Measurements from ENCODE around the gene ZNF385C.

Gene ZNF385C

DNA sequence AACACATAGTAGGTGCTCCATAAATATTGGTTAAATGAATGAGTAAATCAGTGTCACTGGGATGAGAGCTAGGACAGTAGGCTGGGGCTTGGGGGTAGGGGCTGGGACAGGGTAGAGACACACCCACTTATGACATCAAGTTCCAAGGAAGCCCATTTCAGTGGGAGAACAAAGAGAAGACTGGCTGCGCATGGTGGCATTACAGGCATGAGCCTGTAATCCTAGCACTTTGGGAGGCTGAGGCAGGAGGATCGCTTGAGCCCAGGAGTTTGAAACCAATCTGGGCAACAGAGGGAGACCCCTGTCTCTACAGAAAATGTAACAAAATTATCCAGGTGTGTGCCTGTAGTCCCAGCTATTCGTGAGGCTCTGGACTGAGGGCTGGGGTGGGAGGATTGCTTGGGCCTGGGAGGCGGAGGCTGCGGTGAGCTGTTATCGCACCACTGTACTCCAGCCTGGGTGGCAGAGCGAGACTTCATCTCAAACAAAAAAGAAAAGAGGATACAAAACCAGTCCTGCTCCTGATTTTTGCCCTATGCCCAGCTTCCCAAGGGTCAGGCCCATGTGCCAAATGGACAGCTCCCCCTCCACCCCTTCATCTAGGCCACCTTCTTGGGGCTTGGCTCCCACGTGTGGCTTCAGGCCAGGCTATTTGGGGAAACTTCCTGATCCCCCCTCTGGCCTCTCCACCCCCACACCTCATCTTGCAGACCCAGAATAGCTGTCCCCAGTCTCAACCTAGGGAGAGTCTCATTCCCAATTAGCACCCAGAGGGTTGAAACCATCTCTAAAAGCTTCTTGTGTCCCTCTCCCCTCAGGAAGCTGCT, 7.1 kb downstream of the ZNF385C start:
- Histone ChIP-seq H3K27me3 (replicated peaks in 2 of 5; ENCODE audit: control insufficient read depth in 4 of 5, insufficient read depth in 5 of 5, low read length in 4 of 5) (no peaks in the 10 kb centered on the region), H3K4me1 (ENCODE audit: control extremely low read depth in 1 of 4, control insufficient read depth in 4 of 4, insufficient read depth in 4 of 4, low read length in 3 of 4) (peaks cover 0 to 13% (median 6%) of the 10 kb centered on the region in 4 experiments), H3K36me3 (ENCODE audit: control insufficient read depth in 4 of 4, insufficient read depth in 4 of 4, low read length in 3 of 4) (no peaks in the 10 kb centered on the region), H3K27ac (ENCODE audit: insufficient read depth in 1 of 2, low read depth in 1 of 2, low read length in 2 of 2, poor library complexity in 1 of 2, severe bottlenecking in 2 of 2) (no peak overlapping the region), H3K9me3 (ENCODE audit: control extremely low read depth in 1 of 5, control insufficient read depth in 4 of 5, insufficient read depth in 2 of 5, low read depth in 1 of 5, low read length in 4 of 5) (no peaks in the 10 kb centered on the region), H3K4me3 (ENCODE audit: control insufficient read depth in 1 of 7, extremely low read depth in 1 of 7, insufficient read depth in 4 of 7, low read depth in 2 of 7, low read length in 6 of 7) (no peak overlapping the region)
- no peak for DNase-seq
- ChIA-PET CTCF (interaction anchor here (0.8 to 2.0 kb wide), 9 partner anchors 10 to 72 kb away, joined by 3 to 7 read pairs (median 3); partner anchors contain the start of gene NKIRAS2), POLR2A (no interaction called here)
- 100% methylated on average over 3 of the region's 8 CpGs for WGBS (ENCODE audit: insufficient coverage)

DNA sequence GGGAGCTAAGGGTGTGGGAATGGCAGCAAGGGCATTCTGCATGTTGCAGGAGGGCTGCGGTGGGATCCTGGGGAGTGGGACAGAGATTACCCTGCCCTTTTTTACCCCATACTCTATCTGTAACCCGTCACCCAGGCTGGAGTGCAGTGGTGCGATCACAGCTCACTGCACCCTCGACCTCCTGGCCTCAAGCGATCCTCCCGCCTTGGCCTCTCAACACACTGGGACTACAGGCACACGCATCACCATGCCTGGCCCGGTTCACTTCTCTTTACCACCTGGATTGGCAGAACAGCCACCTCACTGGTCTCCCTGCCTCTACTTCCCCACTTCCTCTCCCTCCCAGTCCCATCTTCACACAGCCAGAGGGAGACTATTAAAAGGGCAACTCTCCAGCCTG, 9.5 kb downstream of the ZNF385C start:
- H3K4me1 ChIP-seq (ENCODE audit: control extremely low read depth in 1 of 4, control insufficient read depth in 4 of 4, insufficient read depth in 4 of 4, low read length in 3 of 4): peaks cover 0 to 13% (median 6%) of the 10 kb centered on the region in 4 experiments
- ChIA-PET POLR2A (interaction anchor here (0.8 kb wide), 1 partner anchor 15 kb away, joined by 3 read pairs; no protein-coding TSS in a partner anchor), CTCF (interaction anchor here (1.5 to 1.7 kb wide), 3 partner anchors 16 to 25 kb away, joined by 3 to 4 read pairs (median 3); no protein-coding TSS in a partner anchor)
- no peak overlapping the region for H3K4me3 ChIP-seq (ENCODE audit: control insufficient read depth in 1 of 7, extremely low read depth in 1 of 7, insufficient read depth in 4 of 7, low read depth in 2 of 7, low read length in 6 of 7)
- H3K9me3 ChIP-seq (ENCODE audit: control extremely low read depth in 1 of 5, control insufficient read depth in 4 of 5, insufficient read depth in 2 of 5, low read depth in 1 of 5, low read length in 4 of 5): no peaks in the 10 kb centered on the region
- 98% methylated on average over 8 of the region's 8 CpGs for WGBS (ENCODE audit: insufficient coverage)
- DNase-seq: no peak
- H3K27me3 ChIP-seq (replicated peaks in 2 of 5; ENCODE audit: control insufficient read depth in 4 of 5, insufficient read depth in 5 of 5, low read length in 4 of 5): no peaks in the 10 kb centered on the region
- H3K36me3 ChIP-seq (ENCODE audit: control insufficient read depth in 4 of 4, insufficient read depth in 4 of 4, low read length in 3 of 4): no peaks in the 10 kb centered on the region
- no peak overlapping the region for H3K27ac ChIP-seq (ENCODE audit: insufficient read depth in 1 of 2, low read depth in 1 of 2, low read length in 2 of 2, poor library complexity in 1 of 2, severe bottlenecking in 2 of 2)

DNA sequence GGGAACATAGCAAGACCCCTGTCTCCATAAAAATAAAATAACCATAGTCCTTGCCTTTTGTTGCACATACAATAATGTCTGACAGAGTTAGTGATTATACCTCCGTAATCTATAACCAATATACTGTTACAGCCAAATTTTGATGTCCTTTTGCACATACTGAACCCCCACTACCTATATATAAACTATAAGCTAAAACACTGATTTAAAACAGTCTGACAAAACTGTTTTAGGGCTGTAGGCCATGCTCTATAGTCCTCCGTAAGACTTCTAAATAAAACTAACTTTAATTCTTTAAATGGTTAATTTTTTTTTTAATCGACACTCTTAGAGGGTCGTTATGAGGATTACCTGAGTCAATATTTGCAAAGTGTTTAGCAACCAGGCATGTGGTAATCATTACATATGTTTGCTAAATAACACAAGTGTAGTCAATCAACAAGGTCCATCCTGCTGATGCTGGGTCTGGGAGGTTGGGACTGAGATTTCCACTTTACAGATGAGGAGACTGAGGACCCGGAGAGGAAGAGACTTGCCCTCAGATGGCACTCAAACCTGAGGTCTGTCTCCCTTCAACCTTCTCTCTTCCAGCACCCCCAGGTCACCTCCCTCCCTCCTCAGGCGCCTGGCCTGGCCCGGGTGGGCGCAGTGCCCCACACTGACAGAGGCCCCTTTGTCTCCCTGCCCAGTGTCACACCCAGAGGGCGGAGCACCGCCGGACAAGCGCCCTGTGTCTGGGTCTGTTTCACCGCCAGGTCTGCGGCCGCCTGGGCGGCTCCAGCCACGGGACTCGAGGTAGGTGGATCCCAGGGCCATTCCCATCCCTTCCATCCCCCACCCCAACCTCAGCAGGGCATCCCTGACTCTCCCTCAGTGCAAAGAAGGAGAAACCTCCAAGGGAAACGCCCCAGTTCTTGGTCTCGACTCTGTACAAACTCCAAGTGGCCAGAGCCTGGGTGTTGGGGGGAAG, 10.3 kb downstream of the ZNF385C start:
- ChIA-PET POLR2A (no interaction called here), CTCF (interaction anchor here (1.4 to 1.7 kb wide), 4 partner anchors 12 to 25 kb away, joined by 3 to 4 read pairs (median 4); no protein-coding TSS in a partner anchor)
- Histone ChIP-seq H3K4me1 (ENCODE audit: control extremely low read depth in 1 of 4, control insufficient read depth in 4 of 4, insufficient read depth in 4 of 4, low read length in 3 of 4) (peaks cover 0 to 10% (median 3%) of the 10 kb centered on the region in 4 experiments), H3K27me3 (replicated peaks in 2 of 5; ENCODE audit: control insufficient read depth in 4 of 5, insufficient read depth in 5 of 5, low read length in 4 of 5) (no peaks in the 10 kb centered on the region), H3K4me3 (ENCODE audit: control insufficient read depth in 1 of 7, extremely low read depth in 1 of 7, insufficient read depth in 4 of 7, low read depth in 2 of 7, low read length in 6 of 7) (no peak overlapping the region), H3K27ac (ENCODE audit: insufficient read depth in 1 of 2, low read depth in 1 of 2, low read length in 2 of 2, poor library complexity in 1 of 2, severe bottlenecking in 2 of 2) (no peak overlapping the region), H3K9me3 (ENCODE audit: control extremely low read depth in 1 of 5, control insufficient read depth in 4 of 5, insufficient read depth in 2 of 5, low read depth in 1 of 5, low read length in 4 of 5) (no peaks in the 10 kb centered on the region), H3K36me3 (ENCODE audit: control insufficient read depth in 4 of 4, insufficient read depth in 4 of 4, low read length in 3 of 4) (no peaks in the 10 kb centered on the region)
- no peak for DNase-seq
- WGBS (ENCODE audit: insufficient coverage): 92% methylated on average over 14 of the region's 20 CpGs

DNA sequence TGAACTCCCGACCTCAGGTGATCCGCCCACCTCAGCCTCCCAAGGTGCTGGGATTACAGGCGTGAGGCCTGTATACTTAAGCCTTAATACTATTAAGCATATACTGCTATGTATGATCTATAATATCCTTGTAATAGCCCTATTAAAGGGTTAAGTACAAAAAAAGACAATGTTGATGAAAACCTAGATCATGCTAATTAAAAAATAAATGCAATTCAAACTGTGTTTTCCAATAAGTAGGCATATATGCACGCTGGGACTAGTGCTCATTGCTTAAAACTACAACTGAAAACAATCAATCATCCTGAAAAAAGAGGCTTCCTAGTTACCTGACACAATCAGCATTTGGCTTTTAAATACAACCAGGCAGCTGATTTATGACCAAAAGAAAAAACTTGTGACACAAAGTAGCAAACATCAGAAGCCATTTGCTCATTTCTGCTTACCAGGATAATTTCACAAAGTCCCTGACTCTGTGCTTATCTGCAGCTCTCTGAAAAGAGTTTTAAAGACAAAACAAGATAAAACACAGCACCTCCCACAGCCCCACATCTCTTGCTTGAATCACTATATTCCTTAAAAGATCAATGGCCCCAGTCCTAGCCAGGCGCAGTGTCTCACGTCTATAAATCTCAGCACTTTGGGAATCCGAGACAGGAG, 11.1 kb downstream of the ZNF385C start:
- ChIA-PET POLR2A (no interaction called here), CTCF (interaction anchor here (0.6 to 1.7 kb wide), 4 partner anchors 11 to 19 kb away, joined by 3 to 4 read pairs (median 3); no protein-coding TSS in a partner anchor)
- DNase-seq: no peak

DNA sequence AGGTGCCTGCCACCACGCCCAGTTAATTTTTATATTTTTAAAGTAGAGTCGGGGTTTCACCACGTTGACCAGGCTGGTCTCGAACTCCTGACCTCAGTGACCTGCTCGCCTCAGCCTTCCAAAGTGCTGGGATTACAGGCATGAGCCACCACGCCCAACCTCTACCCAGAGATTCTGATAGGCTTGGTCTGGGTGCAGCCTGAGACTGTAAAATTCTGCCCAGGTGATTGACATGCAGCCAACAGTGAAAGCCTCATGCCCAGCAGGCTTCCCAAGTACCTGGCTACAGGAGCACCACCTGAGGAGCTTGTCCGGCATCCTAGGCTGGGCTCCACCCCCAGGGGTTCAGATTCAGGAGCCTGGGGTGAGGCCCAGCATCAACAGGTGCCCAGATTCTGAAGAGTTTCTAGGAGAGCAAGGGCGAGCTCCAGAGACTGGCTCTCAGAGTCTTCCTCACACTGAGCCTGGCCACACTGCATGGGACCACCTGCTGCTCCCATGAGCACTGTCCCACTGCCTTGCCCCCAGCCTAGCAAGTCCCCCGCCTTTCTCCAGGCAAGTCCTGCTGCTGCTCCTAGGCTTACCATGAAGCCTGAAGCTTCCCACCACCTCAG, 16.6 kb downstream of the ZNF385C start:
- ChIA-PET CTCF (interaction anchor here (1.2 kb wide), 1 partner anchor 16 kb away, joined by 3 read pairs; no protein-coding TSS in a partner anchor), POLR2A (no interaction called here)
- DNase-seq: no peak
- Histone ChIP-seq H3K27me3 (replicated peaks in 2 of 5; ENCODE audit: control insufficient read depth in 4 of 5, insufficient read depth in 5 of 5, low read length in 4 of 5) (no peaks in the 10 kb centered on the region), H3K27ac (ENCODE audit: insufficient read depth in 1 of 2, low read depth in 1 of 2, low read length in 2 of 2, poor library complexity in 1 of 2, severe bottlenecking in 2 of 2) (no peak overlapping the region), H3K4me1 (ENCODE audit: control extremely low read depth in 1 of 4, control insufficient read depth in 4 of 4, insufficient read depth in 4 of 4, low read length in 3 of 4) (peaks cover 0 to 15% (median 6%) of the 10 kb centered on the region in 4 experiments), H3K36me3 (ENCODE audit: control insufficient read depth in 4 of 4, insufficient read depth in 4 of 4, low read length in 3 of 4) (no peaks in the 10 kb centered on the region), H3K4me3 (ENCODE audit: control insufficient read depth in 1 of 7, extremely low read depth in 1 of 7, insufficient read depth in 4 of 7, low read depth in 2 of 7, low read length in 6 of 7) (no peak overlapping the region), H3K9me3 (ENCODE audit: control extremely low read depth in 1 of 5, control insufficient read depth in 4 of 5, insufficient read depth in 2 of 5, low read depth in 1 of 5, low read length in 4 of 5) (no peaks in the 10 kb centered on the region)
- 98% methylated on average over 9 of the region's 9 CpGs for WGBS (ENCODE audit: insufficient coverage)

More for the DNA sequence above, 11.1 kb downstream of the ZNF385C start:
- H3K9me3 ChIP-seq (ENCODE audit: control extremely low read depth in 1 of 5, control insufficient read depth in 4 of 5, insufficient read depth in 2 of 5, low read depth in 1 of 5, low read length in 4 of 5): no peaks in the 10 kb centered on the region
- H3K4me1 ChIP-seq (ENCODE audit: control extremely low read depth in 1 of 4, control insufficient read depth in 4 of 4, insufficient read depth in 4 of 4, low read length in 3 of 4): peaks cover 0 to 5% (median 0%) of the 10 kb centered on the region in 4 experiments
- H3K27ac ChIP-seq (ENCODE audit: insufficient read depth in 1 of 2, low read depth in 1 of 2, low read length in 2 of 2, poor library complexity in 1 of 2, severe bottlenecking in 2 of 2): no peak overlapping the region
- no peak overlapping the region for H3K4me3 ChIP-seq (ENCODE audit: control insufficient read depth in 1 of 7, extremely low read depth in 1 of 7, insufficient read depth in 4 of 7, low read depth in 2 of 7, low read length in 6 of 7)
- H3K27me3 ChIP-seq (replicated peaks in 2 of 5; ENCODE audit: control insufficient read depth in 4 of 5, insufficient read depth in 5 of 5, low read length in 4 of 5): no peaks in the 10 kb centered on the region
- 96% methylated on average over 4 of the region's 7 CpGs for whole genome bisulfite sequencing (ENCODE audit: insufficient coverage)
- H3K36me3 ChIP-seq (ENCODE audit: control insufficient read depth in 4 of 4, insufficient read depth in 4 of 4, low read length in 3 of 4): no peaks in the 10 kb centered on the region

DNA sequence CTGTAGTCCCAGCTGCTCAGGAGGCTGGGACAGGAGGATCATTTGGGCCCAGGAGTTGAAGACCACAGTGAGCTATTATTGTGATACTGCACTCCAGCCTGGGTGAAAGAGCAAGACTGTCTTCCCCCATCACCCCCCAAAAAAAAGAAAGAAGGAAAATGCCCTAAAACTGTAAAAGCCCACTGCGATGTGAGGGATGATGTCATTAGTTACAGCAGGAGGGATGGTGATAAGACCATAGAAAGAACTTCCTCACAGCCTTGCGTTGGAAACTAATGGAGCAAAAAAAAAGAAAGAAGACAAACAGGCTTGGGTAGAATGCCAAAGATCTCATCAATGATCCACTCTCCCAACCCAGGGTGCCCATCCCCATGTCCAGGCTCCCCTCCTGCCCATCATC, 18.7 kb downstream of the ZNF385C start:
- DNase-seq: no peak
- POLR2A ChIA-PET: no interaction called here
- no peak overlapping the region for H3K4me3 ChIP-seq (ENCODE audit: control insufficient read depth in 1 of 7, extremely low read depth in 1 of 7, insufficient read depth in 4 of 7, low read depth in 2 of 7, low read length in 6 of 7)
- WGBS (ENCODE audit: insufficient coverage): 100% methylated on average over 2 of the region's 2 CpGs
- no peaks in the 10 kb centered on the region for H3K36me3 ChIP-seq (ENCODE audit: control insufficient read depth in 4 of 4, insufficient read depth in 4 of 4, low read length in 3 of 4)
- no peak overlapping the region for H3K27ac ChIP-seq (ENCODE audit: insufficient read depth in 1 of 2, low read depth in 1 of 2, low read length in 2 of 2, poor library complexity in 1 of 2, severe bottlenecking in 2 of 2)
- CTCF ChIA-PET: interaction anchor here (0.9 to 2.1 kb wide), 7 partner anchors 12 to 53 kb away, joined by 3 to 6 read pairs (median 5); no protein-coding TSS in a partner anchor
- H3K9me3 ChIP-seq (ENCODE audit: control extremely low read depth in 1 of 5, control insufficient read depth in 4 of 5, insufficient read depth in 2 of 5, low read depth in 1 of 5, low read length in 4 of 5): no peaks in the 10 kb centered on the region
- H3K4me1 ChIP-seq (ENCODE audit: control extremely low read depth in 1 of 4, control insufficient read depth in 4 of 4, insufficient read depth in 4 of 4, low read length in 3 of 4): peaks cover 0 to 15% (median 6%) of the 10 kb centered on the region in 4 experiments
- no peaks in the 10 kb centered on the region for H3K27me3 ChIP-seq (replicated peaks in 2 of 5; ENCODE audit: control insufficient read depth in 4 of 5, insufficient read depth in 5 of 5, low read length in 4 of 5)

Measured in common myeloid progenitor, CD34-positive (primary cell).